ENCODE results near the gene RPS19BP1. TPM values are rescaled to one million over a fixed set of nuclear protein-coding genes. Genes with fewer than 3 reads are reported as not detected.

Gene RPS19BP1
- total RNA-seq, 2 experiments from 2014 or later, result 65.8 to 69.7 TPM

- peaks cover 5% of the 10 kb centered on the region for H3K27me3 Mint-ChIP-seq
- DNase-seq, result no peak
- no peak for ATAC-seq (ENCODE audit: poor library complexity)
- H3K9me3 Mint-ChIP-seq, result no peaks in the 10 kb centered on the region
- no peaks in the 10 kb centered on the region for H3K27me3 ChIP-seq (ENCODE audit: control insufficient read depth in 1 of 2, insufficient read depth in 2 of 2, low read length in 2 of 2)
- H3K27ac ChIP-seq (ENCODE audit: low read depth in 1 of 2, low read length in 2 of 2), result no peak overlapping the region
- H3K36me3 Mint-ChIP-seq (ENCODE audit: low read depth), result peaks cover 74% of the 10 kb centered on the region
- ChIA-PET POLR2A (interaction anchor here (0.9 to 1.7 kb wide), 4 partner anchors 9 to 195 kb away, joined by 3 to 5 read pairs (median 4); partner anchors contain the start of gene RPL3), CTCF (interaction anchor here (1.1 to 8.4 kb wide), 5 partner anchors 9 to 172 kb away, joined by 5 to 69 read pairs (median 6); partner anchors contain the start of gene RPS19BP1)
- no peaks in the 10 kb centered on the region for H3K9me3 ChIP-seq (ENCODE audit: control insufficient read depth in 1 of 2, insufficient read depth in 1 of 2, low read length in 2 of 2)
- no peak for TF ChIP-seq CTCF (IDR thresholded peaks at IDR 0.05)
- no peak overlapping the region for H3K27ac Mint-ChIP-seq
- intact Hi-C loops (cut with DNase I, micrococcal nuclease), result loop anchor here in 1 of 2 experiments (2.0 kb wide), 2 partner anchors 13 to 115 kb away; no protein-coding TSS in a partner anchor
- H3K36me3 ChIP-seq (ENCODE audit: insufficient read depth, low read length), result peaks cover 65% of the 10 kb centered on the region
- H3K4me1 Mint-ChIP-seq (ENCODE audit: low read depth), result peaks cover 19% of the 10 kb centered on the region
- peaks cover 11% of the 10 kb centered on the region for H3K4me1 ChIP-seq (ENCODE audit: insufficient read depth, low read length)
- peak overlapping the region; percentile 65 for H3K4me3 Mint-ChIP-seq
- H3K4me3 ChIP-seq (ENCODE audit: low read length), result no peak overlapping the region
Measured at GRCh38 chr22:39515266-39516050, 17.1 kb downstream of the RPS19BP1 start.

- ChIA-PET CTCF (interaction anchor here (0.6 to 8.4 kb wide), 9 partner anchors 8 to 171 kb away, joined by 3 to 69 read pairs (median 4); partner anchors contain the start of genes RPS19BP1 and TAB1), POLR2A (interaction anchor here (0.9 to 1.7 kb wide), 3 partner anchors 10 to 15 kb away, joined by 3 to 5 read pairs (median 3); no protein-coding TSS in a partner anchor)
- no peaks in the 10 kb centered on the region for H3K27me3 Mint-ChIP-seq
- no peak overlapping the region for H3K4me3 Mint-ChIP-seq
- H3K4me3 ChIP-seq (ENCODE audit: low read length), result no peak overlapping the region
- no peaks in the 10 kb centered on the region for H3K9me3 ChIP-seq (ENCODE audit: control insufficient read depth in 1 of 2, insufficient read depth in 1 of 2, low read length in 2 of 2)
- no peak overlapping the region for H3K27ac ChIP-seq (ENCODE audit: low read depth in 1 of 2, low read length in 2 of 2)
- H3K9me3 Mint-ChIP-seq, result no peaks in the 10 kb centered on the region
- H3K36me3 ChIP-seq (ENCODE audit: insufficient read depth, low read length), result peaks cover 75% of the 10 kb centered on the region
- ATAC-seq (ENCODE audit: poor library complexity), result peak; percentile 58
- H3K27me3 ChIP-seq (ENCODE audit: control insufficient read depth in 1 of 2, insufficient read depth in 2 of 2, low read length in 2 of 2), result no peaks in the 10 kb centered on the region
- H3K4me1 ChIP-seq (ENCODE audit: insufficient read depth, low read length), result peaks cover 8% of the 10 kb centered on the region
- H3K4me1 Mint-ChIP-seq (ENCODE audit: low read depth), result peaks cover 16% of the 10 kb centered on the region
- H3K27ac Mint-ChIP-seq, result peak overlapping the region; percentile 4
- H3K36me3 Mint-ChIP-seq (ENCODE audit: low read depth), result peaks cover 76% of the 10 kb centered on the region
- TF ChIP-seq CTCF (IDR thresholded peaks at IDR 0.05), result peak; percentile 69
- DNase-seq, result peak in 11 of 14 experiments; percentile 42 to 68 (median 51)
- intact Hi-C loops (cut with DNase I, micrococcal nuclease), result loop anchor here (1.0 to 2.0 kb wide), 2 partner anchors 14 to 171 kb away; no protein-coding TSS in a partner anchor
Measured at GRCh38 chr22:39514373-39514973, 18.1 kb downstream of the RPS19BP1 start.

- H3K36me3 Mint-ChIP-seq (ENCODE audit: low read depth), result peaks cover 76% of the 10 kb centered on the region
- no peaks in the 10 kb centered on the region for H3K9me3 Mint-ChIP-seq
- peaks cover 13% of the 10 kb centered on the region for H3K4me1 Mint-ChIP-seq (ENCODE audit: low read depth)
- H3K4me3 Mint-ChIP-seq, result no peak overlapping the region
- CTCF ChIA-PET, result interaction anchor here (1.0 to 8.4 kb wide), 5 partner anchors 17 to 114 kb away, joined by 3 to 69 read pairs (median 4); partner anchors contain the start of genes RPS19BP1 and TAB1
- H3K27me3 Mint-ChIP-seq, result no peaks in the 10 kb centered on the region
- no peak overlapping the region for H3K4me3 ChIP-seq (ENCODE audit: low read length)
- ATAC-seq (ENCODE audit: poor library complexity) (no peak), DNase-seq (peak in 1 of 14 experiments; percentile 20)
- POLR2A ChIA-PET, result interaction anchor here (1.7 kb wide), 1 partner anchor 15 kb away, joined by 5 read pairs; no protein-coding TSS in a partner anchor
- no peak overlapping the region for H3K27ac Mint-ChIP-seq
- H3K9me3 ChIP-seq (ENCODE audit: control insufficient read depth in 1 of 2, insufficient read depth in 1 of 2, low read length in 2 of 2), result no peaks in the 10 kb centered on the region
- H3K36me3 ChIP-seq (ENCODE audit: insufficient read depth, low read length), result peaks cover 80% of the 10 kb centered on the region
- intact Hi-C loops (cut with DNase I, micrococcal nuclease), result loop anchor here (1.0 to 2.0 kb wide), 2 partner anchors 15 to 170 kb away; no protein-coding TSS in a partner anchor
- peaks cover under 1% of the 10 kb centered on the region for H3K4me1 ChIP-seq (ENCODE audit: insufficient read depth, low read length)
- H3K27ac ChIP-seq (ENCODE audit: low read depth in 1 of 2, low read length in 2 of 2), result no peak overlapping the region
- no peaks in the 10 kb centered on the region for H3K27me3 ChIP-seq (ENCODE audit: control insufficient read depth in 1 of 2, insufficient read depth in 2 of 2, low read length in 2 of 2)
- TF ChIP-seq CTCF (IDR thresholded peaks at IDR 0.05), result no peak
Measured at GRCh38 chr22:39513791-39514190, 18.8 kb downstream of the RPS19BP1 start.

Data from CD4-positive, alpha-beta T cell (primary cell).